Right renal pelvis (tissue), 4 donors: Measurements from ENCODE around the gene TCERG1. TPM values are rescaled to one million over a fixed set of nuclear protein-coding genes. Genes with fewer than 3 reads are reported as not detected.

Source experiments
- polyA plus RNA-seq, 4 donors: library from polyadenylated mRNA; unstranded; fragments of 120-200 nt; gene quantifications; one replicate each; pipeline ENCODE4 v1.2.1, GENCODE V29; 2013; ENCODE audit not compliant: insufficient read length in 4 of 4

Gene TCERG1
- polyA plus RNA-seq, 4 donors: 101 to 126 (median 116) TPM

Other genes starting within 250 kb of the TCERG1 start
- 10 to 100 TPM; 27.5 to 33.2 (median 32.9) TPM for gene RBM27, start 243.7 kb upstream of the TCERG1 start, polyA plus RNA-seq
- under 1 TPM; 0.07 to 0.21 (median 0.18) TPM for gene POU4F3, start 108.5 kb upstream of the TCERG1 start, polyA plus RNA-seq
- gene GPR151, start 68.9 kb downstream of the TCERG1 start, polyA plus RNA-seq: not detected